IMR-90 (cell line): Measurements from ENCODE around the gene FEM1B. TPM values are rescaled to one million over a fixed set of nuclear protein-coding genes. Genes with fewer than 3 reads are reported as not detected.

Experiments
- ATAC-seq: fragments of 200-7000 bp; cut with Tn5 transposase; 2 replicates; pipeline ENCODE4 v1.9.1; 2020; ENCODE audit warnings: low read depth, mild to moderate bottlenecking, moderate library complexity
- BruUV-seq: library from RNA; stranded (reverse); fragments of 400-500 nt; replicated peaks from 2 replicates; lab custom pipeline; 2021; lab: Mats Ljungman, UMichigan
- CTCF ChIA-PET: fragments of 300-600 bp; formaldehyde crosslinking; extraction: SDS; loops from one replicate; lab custom pipeline; 2021; ENCODE audit warnings: antibody characterized with exemption; lab: Yijun Ruan, JAX
- POLR2A ChIA-PET: fragments of 300-600 bp; sonication (Branson Sonifier 250); formaldehyde crosslinking; loops from one replicate; lab custom pipeline; 2022; ENCODE audit warnings: antibody characterized with exemption; ENCODE audit not compliant: unreplicated experiment; lab: Charles Lee
- DNase-seq: peaks from one replicate; pipeline ENCODE4 v3.0.0; 2013
- H2AFZ ChIP-seq: replicated peaks from 2 replicates; pipeline ENCODE3; 2013; ENCODE audit warnings: low read length, mild to moderate bottlenecking; ENCODE audit not compliant: poor library complexity
- H2AK5ac ChIP-seq: 2 replicates; pipeline ENCODE4 v1.6.1; 2013; ENCODE audit warnings: low read depth, low read length, inconsistent platforms
- H2AK9ac ChIP-seq: replicated peaks from 2 replicates; pipeline ENCODE3; 2013; ENCODE audit warnings: mild to moderate bottlenecking, low read depth, low read length, moderate library complexity; ENCODE audit not compliant: poor library complexity
- H2BK120ac ChIP-seq: 2 replicates; pipeline ENCODE4 v1.6.1; 2013; ENCODE audit warnings: low read depth, low read length, inconsistent platforms
- H2BK15ac ChIP-seq: 3 replicates; pipeline ENCODE4 v1.6.1; 2013; ENCODE audit warnings: low read depth, low read length, inconsistent platforms
- H2BK20ac ChIP-seq: 2 replicates; pipeline ENCODE4 v1.6.1; 2013; ENCODE audit warnings: low read depth, mild to moderate bottlenecking, inconsistent platforms, low read length, moderate library complexity
- H2BK5ac ChIP-seq: 2 replicates; pipeline ENCODE4 v1.6.1; 2013; ENCODE audit warnings: mild to moderate bottlenecking, low read depth, low read length, inconsistent platforms; ENCODE audit not compliant: poor library complexity, severe bottlenecking
- H3K14ac ChIP-seq: replicated peaks from 2 replicates; pipeline ENCODE4 v1.6.1; 2013; ENCODE audit warnings: low read depth, low read length, inconsistent platforms
- H3K18ac ChIP-seq: 2 replicates; pipeline ENCODE4 v1.6.1; 2013; ENCODE audit warnings: low read depth, low read length, control low read depth
- H3K23ac ChIP-seq: 2 replicates; pipeline ENCODE4 v1.6.1; 2013; ENCODE audit warnings: low read depth, low read length, inconsistent platforms
- H3K27ac ChIP-seq: 2 replicates; pipeline ENCODE4 v1.5.1; 2013; ENCODE audit warnings: mild to moderate bottlenecking, control low read depth, low read length; ENCODE audit not compliant: insufficient read depth
- H3K27me3 ChIP-seq: 2 replicates; pipeline ENCODE4 v1.6.1; 2013; ENCODE audit warnings: low read length; ENCODE audit not compliant: control insufficient read depth, insufficient read depth
- H3K36me3 ChIP-seq: 2 replicates; pipeline ENCODE4 v1.6.1; 2013; ENCODE audit warnings: low read length, mixed read lengths; ENCODE audit not compliant: control insufficient read depth, insufficient read depth
- H3K4ac ChIP-seq: 2 replicates; pipeline ENCODE4 v1.6.1; 2013; ENCODE audit warnings: low read depth, low read length, inconsistent platforms
- H3K4me1 ChIP-seq: 2 replicates; pipeline ENCODE4 v1.6.1; 2013; ENCODE audit warnings: low read length, mixed read lengths; ENCODE audit not compliant: control insufficient read depth, insufficient read depth
- H3K4me2 ChIP-seq: 2 replicates; pipeline ENCODE4 v1.6.1; 2013; ENCODE audit warnings: low read depth, mild to moderate bottlenecking, control low read depth, low read length, moderate library complexity
- H3K4me3 ChIP-seq: 2 replicates; pipeline ENCODE4 v1.5.1; 2013; ENCODE audit warnings: low read depth, mild to moderate bottlenecking, control low read depth, low read length, moderate library complexity; ENCODE audit not compliant: insufficient read depth
- H3K56ac ChIP-seq: 2 replicates; pipeline ENCODE4 v1.6.1; 2013; ENCODE audit warnings: low read length, inconsistent platforms; ENCODE audit not compliant: insufficient read depth; ENCODE audit errors: extremely low read depth
- H3K79me1 ChIP-seq, 2 experiments: 2 replicates each; pipeline ENCODE4 v1.6.1; 2013; ENCODE audit warnings: low read length in 2 of 2, inconsistent platforms in 1 of 2, low read depth in 1 of 2
- H3K9ac ChIP-seq: 2 replicates; pipeline ENCODE4 v1.6.1; 2013; ENCODE audit warnings: low read depth, low read length, control low read depth
- H3K9me1 ChIP-seq: 2 replicates; pipeline ENCODE4 v1.6.1; 2013; ENCODE audit warnings: low read length, inconsistent platforms; ENCODE audit not compliant: insufficient read depth
- H3K9me3 ChIP-seq: 2 replicates; pipeline ENCODE4 v1.6.1; 2013; ENCODE audit warnings: low read length; ENCODE audit not compliant: control insufficient read depth, insufficient read depth
- H4K20me1 ChIP-seq: 2 replicates; pipeline ENCODE4 v1.6.1; 2013; ENCODE audit warnings: low read length, inconsistent platforms; ENCODE audit not compliant: insufficient read depth
- H4K5ac ChIP-seq: 2 replicates; pipeline ENCODE4 v1.6.1; 2013; ENCODE audit warnings: mild to moderate bottlenecking, low read depth, low read length, control low read depth
- H4K8ac ChIP-seq, 2 experiments: 2 replicates each; pipeline ENCODE4 v1.6.1; 2013; ENCODE audit warnings: low read depth in 2 of 2, low read length in 2 of 2, control low read depth in 1 of 2, inconsistent platforms in 1 of 2
- H4K91ac ChIP-seq: 2 replicates; pipeline ENCODE4 v1.6.1; 2013; ENCODE audit warnings: low read depth, low read length, inconsistent platforms; ENCODE audit not compliant: insufficient read depth
- CEBPB ChIP-seq: IDR thresholded peaks from 2 replicates; pipeline ENCODE4 v1.6.1; 2012; ENCODE audit warnings: low read depth, low read length, improper control_type of control experiment
- CHD1 ChIP-seq: IDR thresholded peaks from 2 replicates; pipeline ENCODE4 v1.6.1; 2012; ENCODE audit warnings: low read depth, low read length, improper control_type of control experiment
- ELK1 ChIP-seq: fragments of 150-350 bp; IDR thresholded peaks from 2 replicates; pipeline ENCODE4 v1.6.1; 2016; ENCODE audit warnings: low read depth, mild to moderate bottlenecking, low read length, moderate library complexity, borderline replicate concordance
- MAZ ChIP-seq: IDR thresholded peaks from 2 replicates; pipeline ENCODE4 v1.6.1; 2012; ENCODE audit warnings: low read depth, mild to moderate bottlenecking, low read length, improper control_type of control experiment, moderate library complexity, borderline replicate concordance
- POLR2A ChIP-seq: IDR thresholded peaks from 2 replicates; pipeline ENCODE4 v1.6.1; 2012; ENCODE audit warnings: mild to moderate bottlenecking, low read depth, low read length
- WGBS, 2 experiments: methylation state at CpG; one replicate each; pipeline versions ENCODE4 v1.1.5 to v1.1.7; 2013; ENCODE audit warnings: missing lambda C conversion rate in 2 of 2; ENCODE audit not compliant: insufficient read length in 1 of 2; ENCODE audit errors: extremely low coverage in 2 of 2; 5-methylcytosine and 5-hydroxymethylcytosine counted together
- dilution Hi-C: fragments of 300-500 bp; cut with HindIII; formaldehyde crosslinking; loops from one replicate; pipeline ENCODE4 v1.14.3; 2018; ENCODE audit warnings: low sequenced_read_pairs; ENCODE audit not compliant: unreplicated experiment
- in situ Hi-C: fragments of 300-500 bp; cut with MboI; formaldehyde crosslinking; loops from 3 replicates; pipeline ENCODE4 v1.14.3; 2019; ENCODE audit warnings: low sequenced_read_pairs, inconsistent platforms, mixed read lengths
- intact Hi-C: fragments of 100-400 bp; cut with micrococcal nuclease; formaldehyde crosslinking; loops from 2 replicates; pipeline ENCODE4 v1.10.0; 2022
- polyA plus RNA-seq, 3 experiments: library from polyadenylated mRNA; depleted of rRNA; stranded (reverse); fragments of >200 nt; gene quantifications; 2 replicates each; pipeline ENCODE4 v1.2.3, GENCODE V29; 2012; ENCODE audit warnings: low replicate concordance in 1 of 3
- total RNA-seq: library from RNA; depleted of rRNA; stranded (reverse); fragments of >200 nt; gene quantifications from 2 replicates; pipeline ENCODE4 v1.2.3, GENCODE V29; 2012

The FEM1B gene
- total and polyA plus RNA-seq, 2 of the 4 experiments (the other 2 are of a cell fraction): 16.9 to 51.4 TPM

DNA sequence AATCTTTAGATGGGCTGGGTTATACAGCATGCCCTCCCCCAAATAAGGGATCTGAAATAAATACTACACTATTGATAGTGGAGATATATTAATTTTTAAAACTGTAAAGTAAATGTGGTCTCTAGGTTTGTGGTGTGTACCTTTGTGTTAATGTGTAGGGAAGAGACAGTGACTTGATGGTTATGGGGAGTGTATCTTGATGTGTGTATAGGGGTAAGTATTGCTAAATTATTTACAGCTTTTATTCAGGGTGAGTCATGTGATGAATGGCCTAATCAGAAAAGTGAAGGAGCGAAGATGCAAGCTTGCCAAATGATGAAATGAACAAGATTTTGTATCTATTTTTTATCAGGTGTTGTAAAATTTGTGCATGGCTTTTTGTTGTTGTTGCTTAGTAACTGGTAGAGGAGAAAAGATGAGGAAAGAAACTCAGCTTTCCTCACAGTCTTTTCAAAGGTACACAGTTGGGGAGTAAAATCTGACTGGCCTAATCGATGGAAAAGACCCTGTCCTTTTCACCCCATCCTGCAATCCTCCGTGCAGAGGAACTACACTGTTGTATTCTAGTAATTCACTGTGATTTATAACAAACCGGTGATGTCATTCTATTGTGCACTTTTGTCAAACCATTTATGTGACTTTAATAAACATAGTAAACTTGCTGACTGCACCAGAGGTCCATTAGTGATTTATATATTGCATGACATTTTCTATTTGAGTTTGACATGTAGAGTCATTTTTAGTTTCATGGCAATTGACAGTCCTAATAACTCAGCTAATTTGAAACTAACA lies 17.7 kb downstream of the FEM1B start:
- no peak overlapping the region for H3K4ac ChIP-seq
- no peak overlapping the region for H4K91ac ChIP-seq
- no peak overlapping the region for H2BK5ac ChIP-seq
- in situ Hi-C loops (no loop called here), intact Hi-C loops (loop anchor here (2.0 kb wide), 1 partner anchor 44 kb away; no protein-coding TSS in a partner anchor), dilution Hi-C loops (no loop called here)
- no peaks in the 10 kb centered on the region for H3K27me3 ChIP-seq
- no CpG with 5 or more reads among the region's 4 CpGs for WGBS, 2 experiments
- no peak for DNase-seq
- H3K4me1 ChIP-seq: peaks cover 6% of the 10 kb centered on the region
- no peaks in the 10 kb centered on the region for H3K9me3 ChIP-seq
- ChIA-PET CTCF (interaction anchor here (1.1 to 2.2 kb wide), 3 partner anchors 11 to 265 kb away, joined by 3 to 9 read pairs (median 4); no protein-coding TSS in a partner anchor), POLR2A (interaction anchor here (0.5 to 0.6 kb wide), 2 partner anchors 17 to 268 kb away, joined by 4 to 5 read pairs; partner anchors contain the start of gene FEM1B)
- peaks cover 30 to 51% of the 10 kb centered on the region in 2 experiments for H3K79me1 ChIP-seq
- no peak overlapping the region for H2BK15ac ChIP-seq
- H2AK9ac ChIP-seq: no peak overlapping the region
- TF ChIP-seq CEBPB: 0 out of 2 replicates have a peak, but pooled peaks have one; percentile 17
- no peak for TF ChIP-seq CHD1
- TF ChIP-seq ELK1: no peak
- no peak for TF ChIP-seq POLR2A
- TF ChIP-seq MAZ: no peak
- H3K4me3 ChIP-seq: no peak overlapping the region
- no peak overlapping the region for H3K18ac ChIP-seq
- 0 out of 2 replicates have a peak overlapping the region, but pooled peaks have one; percentile 19 for H3K23ac ChIP-seq
- H2BK120ac ChIP-seq: no peak overlapping the region
- no peak overlapping the region for H4K5ac ChIP-seq
- H4K20me1 ChIP-seq: peaks cover 33% of the 10 kb centered on the region
- H3K14ac ChIP-seq: no peak overlapping the region
- no TSS peak for BruUV-seq
- H3K9ac ChIP-seq: no peak overlapping the region
- no peak overlapping the region for H3K27ac ChIP-seq
- H3K9me1 ChIP-seq: peaks cover 5% of the 10 kb centered on the region
- no peak overlapping the region for H3K4me2 ChIP-seq
- H2AK5ac ChIP-seq: no peak overlapping the region
- H3K56ac ChIP-seq: no peak overlapping the region
- 0 out of 2 replicates have a peak, but pooled peaks have one; percentile 22 for ATAC-seq
- no peak overlapping the region for H2BK20ac ChIP-seq
- peaks cover 16% of the 10 kb centered on the region for H3K36me3 ChIP-seq
- H4K8ac ChIP-seq: no peak overlapping the region
- H2AFZ ChIP-seq: no peak overlapping the region
